AG09309 (cell line): ENCODE measurements around the gene ZNF513.

Experiments
- DNase-seq: peaks from one replicate; pipeline ENCODE4 v3.0.0-alpha.2; 2010; ENCODE audit warnings: low read depth
- H3K4me3 ChIP-seq: 2 replicates; pipeline ENCODE4 v1.5.1; 2011; ENCODE audit warnings: mild to moderate bottlenecking, low read depth, low read length, moderate library complexity; ENCODE audit not compliant: control insufficient read depth
- TF ChIP-seq, protein P1 (sequence below): IDR thresholded peaks from 2 replicates; pipeline ENCODE4 v1.5.1; 2011; ENCODE audit warnings: mild to moderate bottlenecking, low read depth, low read length, inconsistent platforms; ENCODE audit not compliant: insufficient read depth, control insufficient read depth; ENCODE audit errors: missing control alignments

The ZNF513 gene

DNA sequence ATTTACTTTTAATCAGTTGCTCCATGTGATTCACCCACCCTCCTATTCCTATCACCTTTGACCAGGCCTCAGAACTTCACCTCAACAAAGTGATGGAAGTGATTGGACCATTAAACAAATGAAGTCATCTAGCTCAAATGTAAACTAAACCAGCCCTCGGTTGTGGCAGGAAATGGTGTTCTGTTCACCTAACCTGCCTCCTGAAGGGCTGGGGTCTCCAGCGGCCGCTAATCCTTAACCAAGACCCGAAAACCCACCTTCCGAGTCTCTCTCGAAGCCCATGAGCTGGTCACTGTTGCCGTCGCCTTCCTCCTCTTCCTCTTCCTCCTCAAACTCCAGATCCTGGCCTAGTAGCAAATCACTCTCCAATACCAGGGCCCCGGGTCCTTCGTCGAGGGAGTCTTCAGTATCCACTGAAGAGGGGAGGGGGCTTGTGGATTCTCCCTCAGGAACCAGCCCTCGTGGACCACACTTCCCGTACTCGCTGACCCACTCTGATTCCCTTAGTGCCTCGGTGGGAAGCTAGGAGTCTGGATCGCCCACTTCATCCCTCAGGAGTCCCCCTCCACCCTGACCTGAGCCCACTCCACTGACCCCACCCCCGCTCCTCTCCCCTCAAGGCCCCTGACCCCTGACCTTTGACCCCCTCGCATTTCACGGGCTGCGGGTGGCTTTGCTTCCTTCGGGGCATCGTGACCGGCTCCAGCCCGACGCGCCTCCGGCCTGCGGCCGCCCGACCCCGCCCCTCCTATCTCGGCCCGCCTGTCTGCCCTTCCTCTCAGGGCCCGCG, 503 bp downstream of the ZNF513 start:
- H3K4me3 ChIP-seq = peak overlapping the region; percentile 78
- no peak for DNase-seq
- TF ChIP-seq, protein P1, sequence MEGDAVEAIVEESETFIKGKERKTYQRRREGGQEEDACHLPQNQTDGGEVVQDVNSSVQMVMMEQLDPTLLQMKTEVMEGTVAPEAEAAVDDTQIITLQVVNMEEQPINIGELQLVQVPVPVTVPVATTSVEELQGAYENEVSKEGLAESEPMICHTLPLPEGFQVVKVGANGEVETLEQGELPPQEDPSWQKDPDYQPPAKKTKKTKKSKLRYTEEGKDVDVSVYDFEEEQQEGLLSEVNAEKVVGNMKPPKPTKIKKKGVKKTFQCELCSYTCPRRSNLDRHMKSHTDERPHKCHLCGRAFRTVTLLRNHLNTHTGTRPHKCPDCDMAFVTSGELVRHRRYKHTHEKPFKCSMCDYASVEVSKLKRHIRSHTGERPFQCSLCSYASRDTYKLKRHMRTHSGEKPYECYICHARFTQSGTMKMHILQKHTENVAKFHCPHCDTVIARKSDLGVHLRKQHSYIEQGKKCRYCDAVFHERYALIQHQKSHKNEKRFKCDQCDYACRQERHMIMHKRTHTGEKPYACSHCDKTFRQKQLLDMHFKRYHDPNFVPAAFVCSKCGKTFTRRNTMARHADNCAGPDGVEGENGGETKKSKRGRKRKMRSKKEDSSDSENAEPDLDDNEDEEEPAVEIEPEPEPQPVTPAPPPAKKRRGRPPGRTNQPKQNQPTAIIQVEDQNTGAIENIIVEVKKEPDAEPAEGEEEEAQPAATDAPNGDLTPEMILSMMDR = no peak

- no peak for DNase-seq
- peak overlapping the region; percentile 78 for H3K4me3 ChIP-seq
- TF ChIP-seq, protein P1 = no peak
Measured at GRCh38 chr2:27379383-27379835, 1.1 kb downstream of the ZNF513 start.

- no peak for DNase-seq
- TF ChIP-seq, protein P1 = no peak
- H3K4me3 ChIP-seq = no peak overlapping the region
Measured at GRCh38 chr2:27378809-27379290, 1.7 kb downstream of the ZNF513 start.

- TF ChIP-seq, protein P1 = peak; percentile 38
- no peak for DNase-seq
- H3K4me3 ChIP-seq = no peak overlapping the region
Measured at GRCh38 chr2:27378096-27378808, 2.3 kb downstream of the ZNF513 start.

DNA sequence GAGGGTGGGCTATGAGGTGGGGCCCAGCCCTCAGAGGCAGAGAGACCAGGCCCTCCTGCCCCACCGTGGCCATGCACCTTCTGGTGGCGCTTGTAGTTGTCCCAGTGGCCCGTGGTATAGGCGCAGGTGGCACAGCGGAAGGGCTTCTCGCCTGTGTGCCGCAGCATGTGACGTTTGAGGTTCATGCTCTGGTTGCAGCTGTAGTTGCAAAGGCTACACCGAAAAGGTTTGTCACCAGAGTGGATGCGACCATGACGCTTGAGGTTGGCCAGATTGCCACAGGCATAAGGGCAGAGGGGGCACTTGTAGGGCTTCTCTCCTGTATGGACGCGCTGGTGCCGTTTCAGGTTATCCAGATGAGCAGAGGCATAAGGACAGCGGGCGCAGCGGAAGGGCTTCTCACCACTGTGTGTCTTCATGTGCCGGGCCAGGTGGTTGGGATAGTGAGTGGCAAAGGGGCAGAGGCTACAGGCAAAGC, 2.9 kb downstream of the ZNF513 start:
- no peak overlapping the region for H3K4me3 ChIP-seq
- TF ChIP-seq, protein P1 = no peak
- DNase-seq = no peak

- DNase-seq = no peak
- TF ChIP-seq, protein P1 = no peak
Measured at GRCh38 chr2:27376866-27377617, 3.5 kb downstream of the ZNF513 start.

More at GRCh38 chr2:27376866-27377617, 3.5 kb downstream of the ZNF513 start:
- no peak overlapping the region for H3K4me3 ChIP-seq
